HEK293 (cell line): ENCODE measurements around the gene IL5.

ENCODE experiments used
- GLIS2 ChIP-seq: fragments of 450-650 bp; formaldehyde crosslinking; IDR thresholded peaks from 2 replicates; pipeline ENCODE4 v1.5.1; 2016; ENCODE audit warnings: missing biosample characterization, missing genetic modification characterization
- KLF8 ChIP-seq: fragments of 450-650 bp; formaldehyde crosslinking; IDR thresholded peaks from 2 replicates; pipeline ENCODE4 v1.5.1; 2016; ENCODE audit warnings: missing biosample characterization, missing genetic modification characterization
- PRDM10 ChIP-seq: fragments of 450-650 bp; formaldehyde crosslinking; IDR thresholded peaks from 2 replicates; pipeline ENCODE4 v1.5.1; 2016; ENCODE audit warnings: missing biosample characterization, missing genetic modification characterization
- SCRT2 ChIP-seq: fragments of 450-650 bp; formaldehyde crosslinking; IDR thresholded peaks from 2 replicates; pipeline ENCODE4 v1.5.1; 2016; ENCODE audit warnings: missing biosample characterization, missing genetic modification characterization
- ZNF132 ChIP-seq: fragments of 450-650 bp; formaldehyde crosslinking; IDR thresholded peaks from 2 replicates; pipeline ENCODE4 v1.5.1; 2017; ENCODE audit warnings: missing biosample characterization, missing genetic modification characterization, borderline replicate concordance
- ZNF155 ChIP-seq: fragments of 450-650 bp; formaldehyde crosslinking; IDR thresholded peaks from 2 replicates; pipeline ENCODE4 v1.5.1; 2016; ENCODE audit warnings: missing biosample characterization, missing genetic modification characterization
- ZNF24 ChIP-seq: fragments of 450-650 bp; formaldehyde crosslinking; IDR thresholded peaks from 2 replicates; pipeline ENCODE4 v1.5.1; 2016; ENCODE audit warnings: missing biosample characterization, missing genetic modification characterization
- ZNF248 ChIP-seq: fragments of 450-650 bp; formaldehyde crosslinking; IDR thresholded peaks from 2 replicates; pipeline ENCODE4 v1.5.1; 2017; ENCODE audit warnings: missing biosample characterization, missing genetic modification characterization
- ZNF391 ChIP-seq: fragments of 450-650 bp; formaldehyde crosslinking; IDR thresholded peaks from 2 replicates; pipeline ENCODE4 v1.5.1; 2016; ENCODE audit warnings: low read depth, missing biosample characterization, missing genetic modification characterization, borderline replicate concordance
- ZNF394 ChIP-seq: fragments of 450-650 bp; formaldehyde crosslinking; IDR thresholded peaks from 2 replicates; pipeline ENCODE4 v1.5.1; 2016; ENCODE audit warnings: missing biosample characterization, missing genetic modification characterization, mild to moderate bottlenecking, moderate library complexity, borderline replicate concordance
- ZNF501 ChIP-seq: fragments of 450-650 bp; formaldehyde crosslinking; IDR thresholded peaks from 2 replicates; pipeline ENCODE4 v1.5.1; 2016; ENCODE audit warnings: missing biosample characterization, missing genetic modification characterization
- ZNF548 ChIP-seq: fragments of 450-650 bp; formaldehyde crosslinking; IDR thresholded peaks from 2 replicates; pipeline ENCODE4 v1.5.1; 2016; ENCODE audit warnings: missing biosample characterization, missing genetic modification characterization
- ZNF555 ChIP-seq: fragments of 450-650 bp; formaldehyde crosslinking; conservative IDR thresholded peaks from 2 replicates; pipeline ENCODE4 v1.5.1; 2017; ENCODE audit warnings: missing biosample characterization, mild to moderate bottlenecking, missing genetic modification characterization, inconsistent platforms
- ZNF660 ChIP-seq: fragments of 450-650 bp; IDR thresholded peaks from 2 replicates; pipeline ENCODE4 v1.5.1; 2018; ENCODE audit warnings: missing biosample characterization, mild to moderate bottlenecking, missing genetic modification characterization
- ZSCAN30 ChIP-seq: fragments of 450-650 bp; IDR thresholded peaks from 2 replicates; pipeline ENCODE4 v1.5.1; 2018; ENCODE audit warnings: missing biosample characterization, mild to moderate bottlenecking, missing genetic modification characterization, moderate library complexity
- TF ChIP-seq, protein P1 (sequence below): fragments of 450-650 bp; formaldehyde crosslinking; IDR thresholded peaks from 2 replicates; pipeline ENCODE4 v1.5.1; 2016; ENCODE audit warnings: missing biosample characterization, missing genetic modification characterization
- TF ChIP-seq, protein P2 (sequence below): fragments of 450-650 bp; formaldehyde crosslinking; IDR thresholded peaks from 2 replicates; pipeline ENCODE4 v1.5.1; 2016; ENCODE audit warnings: missing biosample characterization, missing genetic modification characterization, borderline replicate concordance
- TF ChIP-seq, protein P3 (sequence below): fragments of 450-650 bp; IDR thresholded peaks from 2 replicates; pipeline ENCODE4 v1.5.1; 2018; ENCODE audit warnings: missing biosample characterization, mild to moderate bottlenecking, missing genetic modification characterization
- TF ChIP-seq, protein P4 (sequence below): fragments of 450-650 bp; formaldehyde crosslinking; IDR thresholded peaks from 2 replicates; pipeline ENCODE4 v1.5.1; 2016; ENCODE audit warnings: missing biosample characterization, missing genetic modification characterization
- TF ChIP-seq, protein P5 (sequence below): fragments of 450-650 bp; formaldehyde crosslinking; IDR thresholded peaks from 2 replicates; pipeline ENCODE4 v1.5.1; 2017; ENCODE audit warnings: missing biosample characterization, missing genetic modification characterization

The IL5 gene

GRCh38 chr5:132495667-132496190, 47.6 kb downstream of the IL5 start (continued):
- no peak for TF ChIP-seq ZNF248
- TF ChIP-seq KLF8 (tag by site-specific recombination): peak; percentile 54
- TF ChIP-seq ZNF555 (tag by site-specific recombination): no peak
- TF ChIP-seq, protein P1, sequence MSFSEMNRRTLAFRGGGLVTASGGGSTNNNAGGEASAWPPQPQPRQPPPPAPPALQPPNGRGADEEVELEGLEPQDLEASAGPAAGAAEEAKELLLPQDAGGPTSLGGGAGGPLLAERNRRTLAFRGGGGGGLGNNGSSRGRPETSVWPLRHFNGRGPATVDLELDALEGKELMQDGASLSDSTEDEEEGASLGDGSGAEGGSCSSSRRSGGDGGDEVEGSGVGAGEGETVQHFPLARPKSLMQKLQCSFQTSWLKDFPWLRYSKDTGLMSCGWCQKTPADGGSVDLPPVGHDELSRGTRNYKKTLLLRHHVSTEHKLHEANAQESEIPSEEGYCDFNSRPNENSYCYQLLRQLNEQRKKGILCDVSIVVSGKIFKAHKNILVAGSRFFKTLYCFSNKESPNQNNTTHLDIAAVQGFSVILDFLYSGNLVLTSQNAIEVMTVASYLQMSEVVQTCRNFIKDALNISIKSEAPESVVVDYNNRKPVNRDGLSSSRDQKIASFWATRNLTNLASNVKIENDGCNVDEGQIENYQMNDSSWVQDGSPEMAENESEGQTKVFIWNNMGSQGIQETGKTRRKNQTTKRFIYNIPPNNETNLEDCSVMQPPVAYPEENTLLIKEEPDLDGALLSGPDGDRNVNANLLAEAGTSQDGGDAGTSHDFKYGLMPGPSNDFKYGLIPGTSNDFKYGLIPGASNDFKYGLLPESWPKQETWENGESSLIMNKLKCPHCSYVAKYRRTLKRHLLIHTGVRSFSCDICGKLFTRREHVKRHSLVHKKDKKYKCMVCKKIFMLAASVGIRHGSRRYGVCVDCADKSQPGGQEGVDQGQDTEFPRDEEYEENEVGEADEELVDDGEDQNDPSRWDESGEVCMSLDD (tag by site-specific recombination): 0 out of 2 replicates have a peak, but pooled peaks have one; percentile 47
- TF ChIP-seq, protein P2, sequence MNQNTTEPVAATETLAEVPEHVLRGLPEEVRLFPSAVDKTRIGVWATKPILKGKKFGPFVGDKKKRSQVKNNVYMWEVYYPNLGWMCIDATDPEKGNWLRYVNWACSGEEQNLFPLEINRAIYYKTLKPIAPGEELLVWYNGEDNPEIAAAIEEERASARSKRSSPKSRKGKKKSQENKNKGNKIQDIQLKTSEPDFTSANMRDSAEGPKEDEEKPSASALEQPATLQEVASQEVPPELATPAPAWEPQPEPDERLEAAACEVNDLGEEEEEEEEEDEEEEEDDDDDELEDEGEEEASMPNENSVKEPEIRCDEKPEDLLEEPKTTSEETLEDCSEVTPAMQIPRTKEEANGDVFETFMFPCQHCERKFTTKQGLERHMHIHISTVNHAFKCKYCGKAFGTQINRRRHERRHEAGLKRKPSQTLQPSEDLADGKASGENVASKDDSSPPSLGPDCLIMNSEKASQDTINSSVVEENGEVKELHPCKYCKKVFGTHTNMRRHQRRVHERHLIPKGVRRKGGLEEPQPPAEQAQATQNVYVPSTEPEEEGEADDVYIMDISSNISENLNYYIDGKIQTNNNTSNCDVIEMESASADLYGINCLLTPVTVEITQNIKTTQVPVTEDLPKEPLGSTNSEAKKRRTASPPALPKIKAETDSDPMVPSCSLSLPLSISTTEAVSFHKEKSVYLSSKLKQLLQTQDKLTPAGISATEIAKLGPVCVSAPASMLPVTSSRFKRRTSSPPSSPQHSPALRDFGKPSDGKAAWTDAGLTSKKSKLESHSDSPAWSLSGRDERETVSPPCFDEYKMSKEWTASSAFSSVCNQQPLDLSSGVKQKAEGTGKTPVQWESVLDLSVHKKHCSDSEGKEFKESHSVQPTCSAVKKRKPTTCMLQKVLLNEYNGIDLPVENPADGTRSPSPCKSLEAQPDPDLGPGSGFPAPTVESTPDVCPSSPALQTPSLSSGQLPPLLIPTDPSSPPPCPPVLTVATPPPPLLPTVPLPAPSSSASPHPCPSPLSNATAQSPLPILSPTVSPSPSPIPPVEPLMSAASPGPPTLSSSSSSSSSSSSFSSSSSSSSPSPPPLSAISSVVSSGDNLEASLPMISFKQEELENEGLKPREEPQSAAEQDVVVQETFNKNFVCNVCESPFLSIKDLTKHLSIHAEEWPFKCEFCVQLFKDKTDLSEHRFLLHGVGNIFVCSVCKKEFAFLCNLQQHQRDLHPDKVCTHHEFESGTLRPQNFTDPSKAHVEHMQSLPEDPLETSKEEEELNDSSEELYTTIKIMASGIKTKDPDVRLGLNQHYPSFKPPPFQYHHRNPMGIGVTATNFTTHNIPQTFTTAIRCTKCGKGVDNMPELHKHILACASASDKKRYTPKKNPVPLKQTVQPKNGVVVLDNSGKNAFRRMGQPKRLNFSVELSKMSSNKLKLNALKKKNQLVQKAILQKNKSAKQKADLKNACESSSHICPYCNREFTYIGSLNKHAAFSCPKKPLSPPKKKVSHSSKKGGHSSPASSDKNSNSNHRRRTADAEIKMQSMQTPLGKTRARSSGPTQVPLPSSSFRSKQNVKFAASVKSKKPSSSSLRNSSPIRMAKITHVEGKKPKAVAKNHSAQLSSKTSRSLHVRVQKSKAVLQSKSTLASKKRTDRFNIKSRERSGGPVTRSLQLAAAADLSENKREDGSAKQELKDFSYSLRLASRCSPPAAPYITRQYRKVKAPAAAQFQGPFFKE (tag by site-specific recombination): no peak
- no peak for TF ChIP-seq ZNF660 (tag by site-specific recombination)
- TF ChIP-seq ZNF24 (tag by site-specific recombination): 0 out of 2 replicates have a peak, but pooled peaks have one; percentile 42
- peak; percentile 83 for TF ChIP-seq ZSCAN30 (tag by site-specific recombination)
- no peak for TF ChIP-seq SCRT2
- no peak for TF ChIP-seq ZNF155 (tag by site-specific recombination)
- TF ChIP-seq, protein P3, sequence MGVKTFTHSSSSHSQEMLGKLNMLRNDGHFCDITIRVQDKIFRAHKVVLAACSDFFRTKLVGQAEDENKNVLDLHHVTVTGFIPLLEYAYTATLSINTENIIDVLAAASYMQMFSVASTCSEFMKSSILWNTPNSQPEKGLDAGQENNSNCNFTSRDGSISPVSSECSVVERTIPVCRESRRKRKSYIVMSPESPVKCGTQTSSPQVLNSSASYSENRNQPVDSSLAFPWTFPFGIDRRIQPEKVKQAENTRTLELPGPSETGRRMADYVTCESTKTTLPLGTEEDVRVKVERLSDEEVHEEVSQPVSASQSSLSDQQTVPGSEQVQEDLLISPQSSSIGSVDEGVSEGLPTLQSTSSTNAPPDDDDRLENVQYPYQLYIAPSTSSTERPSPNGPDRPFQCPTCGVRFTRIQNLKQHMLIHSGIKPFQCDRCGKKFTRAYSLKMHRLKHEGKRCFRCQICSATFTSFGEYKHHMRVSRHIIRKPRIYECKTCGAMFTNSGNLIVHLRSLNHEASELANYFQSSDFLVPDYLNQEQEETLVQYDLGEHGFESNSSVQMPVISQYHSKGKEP (tag by site-specific recombination): peak; percentile 42; the same call in 1 of the 2 replicates
- TF ChIP-seq PRDM10 (tag by site-specific recombination): peak; percentile 93
- no peak for TF ChIP-seq ZNF132 (tag by site-specific recombination)
- TF ChIP-seq ZNF394 (tag by site-specific recombination): peak; percentile 50; the same call in 1 of the 2 replicates
- no peak for TF ChIP-seq ZNF548 (tag by site-specific recombination)
- TF ChIP-seq ZNF391 (tag by site-specific recombination): no peak
- TF ChIP-seq, protein P4, sequence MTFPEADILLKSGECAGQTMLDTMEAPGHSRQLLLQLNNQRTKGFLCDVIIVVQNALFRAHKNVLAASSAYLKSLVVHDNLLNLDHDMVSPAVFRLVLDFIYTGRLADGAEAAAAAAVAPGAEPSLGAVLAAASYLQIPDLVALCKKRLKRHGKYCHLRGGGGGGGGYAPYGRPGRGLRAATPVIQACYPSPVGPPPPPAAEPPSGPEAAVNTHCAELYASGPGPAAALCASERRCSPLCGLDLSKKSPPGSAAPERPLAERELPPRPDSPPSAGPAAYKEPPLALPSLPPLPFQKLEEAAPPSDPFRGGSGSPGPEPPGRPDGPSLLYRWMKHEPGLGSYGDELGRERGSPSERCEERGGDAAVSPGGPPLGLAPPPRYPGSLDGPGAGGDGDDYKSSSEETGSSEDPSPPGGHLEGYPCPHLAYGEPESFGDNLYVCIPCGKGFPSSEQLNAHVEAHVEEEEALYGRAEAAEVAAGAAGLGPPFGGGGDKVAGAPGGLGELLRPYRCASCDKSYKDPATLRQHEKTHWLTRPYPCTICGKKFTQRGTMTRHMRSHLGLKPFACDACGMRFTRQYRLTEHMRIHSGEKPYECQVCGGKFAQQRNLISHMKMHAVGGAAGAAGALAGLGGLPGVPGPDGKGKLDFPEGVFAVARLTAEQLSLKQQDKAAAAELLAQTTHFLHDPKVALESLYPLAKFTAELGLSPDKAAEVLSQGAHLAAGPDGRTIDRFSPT (tag by site-specific recombination): 0 out of 2 replicates have a peak, but pooled peaks have one; percentile 23
- peak; percentile 84 for TF ChIP-seq GLIS2 (tag by site-specific recombination)
- TF ChIP-seq ZNF501 (tag by site-specific recombination): no peak
- TF ChIP-seq, protein P5, sequence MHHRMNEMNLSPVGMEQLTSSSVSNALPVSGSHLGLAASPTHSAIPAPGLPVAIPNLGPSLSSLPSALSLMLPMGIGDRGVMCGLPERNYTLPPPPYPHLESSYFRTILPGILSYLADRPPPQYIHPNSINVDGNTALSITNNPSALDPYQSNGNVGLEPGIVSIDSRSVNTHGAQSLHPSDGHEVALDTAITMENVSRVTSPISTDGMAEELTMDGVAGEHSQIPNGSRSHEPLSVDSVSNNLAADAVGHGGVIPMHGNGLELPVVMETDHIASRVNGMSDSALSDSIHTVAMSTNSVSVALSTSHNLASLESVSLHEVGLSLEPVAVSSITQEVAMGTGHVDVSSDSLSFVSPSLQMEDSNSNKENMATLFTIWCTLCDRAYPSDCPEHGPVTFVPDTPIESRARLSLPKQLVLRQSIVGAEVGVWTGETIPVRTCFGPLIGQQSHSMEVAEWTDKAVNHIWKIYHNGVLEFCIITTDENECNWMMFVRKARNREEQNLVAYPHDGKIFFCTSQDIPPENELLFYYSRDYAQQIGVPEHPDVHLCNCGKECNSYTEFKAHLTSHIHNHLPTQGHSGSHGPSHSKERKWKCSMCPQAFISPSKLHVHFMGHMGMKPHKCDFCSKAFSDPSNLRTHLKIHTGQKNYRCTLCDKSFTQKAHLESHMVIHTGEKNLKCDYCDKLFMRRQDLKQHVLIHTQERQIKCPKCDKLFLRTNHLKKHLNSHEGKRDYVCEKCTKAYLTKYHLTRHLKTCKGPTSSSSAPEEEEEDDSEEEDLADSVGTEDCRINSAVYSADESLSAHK (tag by site-specific recombination): no peak
